ENCODE results near the gene ERFE.

The ERFE gene

GRCh38 chr2:238144262-238144661 is 14.5 kb upstream of the ERFE start:
- Histone ChIP-seq H3K27me3 (ENCODE audit: control insufficient read depth, insufficient read depth, low read length) (no peaks in the 10 kb centered on the region), H3K9me3 (ENCODE audit: control insufficient read depth, low read depth, low read length) (no peaks in the 10 kb centered on the region), H3K36me3 (ENCODE audit: control insufficient read depth, low read depth, low read length) (no peaks in the 10 kb centered on the region), H3K4me3 (ENCODE audit: low read length) (no peak overlapping the region), H3K27ac (ENCODE audit: low read length) (no peak overlapping the region), H3K9ac (ENCODE audit: low read length) (no peak overlapping the region), H3K4me1 (ENCODE audit: control insufficient read depth, low read depth, low read length) (no peaks in the 10 kb centered on the region)

DNA sequence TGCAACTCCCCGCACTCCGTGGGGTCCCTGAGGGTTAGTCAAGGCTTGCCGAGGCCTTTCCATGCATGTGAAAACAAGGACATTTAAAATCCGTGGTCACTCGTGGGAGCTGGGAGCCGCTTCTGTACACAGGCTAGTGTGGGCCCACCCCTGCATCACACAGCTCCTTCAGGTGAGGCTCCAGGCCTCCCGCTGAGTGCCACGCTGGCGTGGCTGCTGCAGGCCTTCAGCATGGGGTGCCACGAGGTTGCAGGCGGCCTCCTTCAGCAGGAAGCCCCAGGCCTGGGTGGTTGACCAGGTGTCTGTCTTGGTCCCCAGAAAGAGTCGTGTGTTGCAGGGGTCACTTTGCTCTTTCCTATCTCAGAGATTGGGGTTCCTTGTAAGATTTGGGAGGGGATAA is 13.7 kb upstream of the ERFE start:
- Histone ChIP-seq H3K36me3 (ENCODE audit: control insufficient read depth, low read depth, low read length) (no peaks in the 10 kb centered on the region), H3K4me1 (ENCODE audit: control insufficient read depth, low read depth, low read length) (no peaks in the 10 kb centered on the region), H3K27me3 (ENCODE audit: control insufficient read depth, insufficient read depth, low read length) (no peaks in the 10 kb centered on the region)

DNA sequence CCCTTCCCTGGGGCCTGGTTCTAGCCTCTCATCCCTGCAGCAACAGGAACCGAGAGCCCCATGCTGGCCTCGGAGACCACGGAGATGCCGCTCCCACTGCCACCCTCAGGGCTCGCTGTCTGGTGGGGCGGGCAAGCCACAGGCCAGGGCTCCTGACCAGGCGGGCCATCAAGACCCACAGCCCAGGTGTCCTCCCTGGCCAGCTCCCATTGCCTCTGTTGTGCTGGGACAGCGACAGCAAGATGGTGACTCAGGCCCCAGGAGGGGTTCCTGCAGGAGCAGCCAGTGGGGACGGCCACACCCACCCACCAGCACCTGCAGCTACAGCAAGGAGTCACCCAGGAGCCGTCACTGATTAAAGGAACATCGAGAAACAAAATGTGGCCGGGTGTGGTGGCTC is 12.9 kb upstream of the ERFE start:
- no peaks in the 10 kb centered on the region for H3K27me3 ChIP-seq (ENCODE audit: control insufficient read depth, insufficient read depth, low read length)
- no peak overlapping the region for H3K4me3 ChIP-seq (ENCODE audit: low read length)
- H3K9me3 ChIP-seq (ENCODE audit: control insufficient read depth, low read depth, low read length): no peaks in the 10 kb centered on the region
- H3K9ac ChIP-seq (ENCODE audit: low read length): no peak overlapping the region
- H3K27ac ChIP-seq (ENCODE audit: low read length): no peak overlapping the region
- H3K36me3 ChIP-seq (ENCODE audit: control insufficient read depth, low read depth, low read length): no peaks in the 10 kb centered on the region
- no peaks in the 10 kb centered on the region for H3K4me1 ChIP-seq (ENCODE audit: control insufficient read depth, low read depth, low read length)

More for the DNA sequence above, 13.7 kb upstream of the ERFE start:
- no peak overlapping the region for H3K4me3 ChIP-seq (ENCODE audit: low read length)
- no peak overlapping the region for H3K9ac ChIP-seq (ENCODE audit: low read length)
- no peaks in the 10 kb centered on the region for H3K9me3 ChIP-seq (ENCODE audit: control insufficient read depth, low read depth, low read length)
- no peak overlapping the region for H3K27ac ChIP-seq (ENCODE audit: low read length)

GRCh38 chr2:238146884-238147544 is 11.8 kb upstream of the ERFE start:
- H3K9ac ChIP-seq (ENCODE audit: low read length): no peak overlapping the region
- no peaks in the 10 kb centered on the region for H3K9me3 ChIP-seq (ENCODE audit: control insufficient read depth, low read depth, low read length)
- H3K27ac ChIP-seq (ENCODE audit: low read length): no peak overlapping the region
- H3K36me3 ChIP-seq (ENCODE audit: control insufficient read depth, low read depth, low read length): no peaks in the 10 kb centered on the region
- no peak overlapping the region for H3K4me3 ChIP-seq (ENCODE audit: low read length)
- H3K27me3 ChIP-seq (ENCODE audit: control insufficient read depth, insufficient read depth, low read length): no peaks in the 10 kb centered on the region
- no peaks in the 10 kb centered on the region for H3K4me1 ChIP-seq (ENCODE audit: control insufficient read depth, low read depth, low read length)

DNA sequence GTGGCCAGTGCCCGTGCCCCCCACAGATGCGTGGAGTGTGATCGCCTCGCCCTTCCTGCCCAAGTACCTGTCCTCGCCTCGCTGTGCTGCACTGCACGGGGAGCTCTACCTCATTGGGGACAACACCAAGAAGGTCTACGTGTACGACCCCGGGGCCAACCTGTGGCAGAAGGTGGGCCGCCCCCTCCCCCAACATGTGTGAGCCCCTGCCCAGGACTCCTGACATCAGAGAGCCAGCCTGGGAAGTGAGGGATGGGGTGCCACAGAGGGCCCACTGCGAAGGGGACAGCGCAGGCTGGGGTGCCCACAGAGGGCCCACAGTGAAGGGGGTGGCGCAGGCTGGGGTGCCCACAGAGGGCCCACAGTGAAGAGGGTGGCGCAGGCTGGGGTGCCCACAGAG is 9.8 kb upstream of the ERFE start:
- no peaks in the 10 kb centered on the region for H3K27me3 ChIP-seq (ENCODE audit: control insufficient read depth, insufficient read depth, low read length)

DNA sequence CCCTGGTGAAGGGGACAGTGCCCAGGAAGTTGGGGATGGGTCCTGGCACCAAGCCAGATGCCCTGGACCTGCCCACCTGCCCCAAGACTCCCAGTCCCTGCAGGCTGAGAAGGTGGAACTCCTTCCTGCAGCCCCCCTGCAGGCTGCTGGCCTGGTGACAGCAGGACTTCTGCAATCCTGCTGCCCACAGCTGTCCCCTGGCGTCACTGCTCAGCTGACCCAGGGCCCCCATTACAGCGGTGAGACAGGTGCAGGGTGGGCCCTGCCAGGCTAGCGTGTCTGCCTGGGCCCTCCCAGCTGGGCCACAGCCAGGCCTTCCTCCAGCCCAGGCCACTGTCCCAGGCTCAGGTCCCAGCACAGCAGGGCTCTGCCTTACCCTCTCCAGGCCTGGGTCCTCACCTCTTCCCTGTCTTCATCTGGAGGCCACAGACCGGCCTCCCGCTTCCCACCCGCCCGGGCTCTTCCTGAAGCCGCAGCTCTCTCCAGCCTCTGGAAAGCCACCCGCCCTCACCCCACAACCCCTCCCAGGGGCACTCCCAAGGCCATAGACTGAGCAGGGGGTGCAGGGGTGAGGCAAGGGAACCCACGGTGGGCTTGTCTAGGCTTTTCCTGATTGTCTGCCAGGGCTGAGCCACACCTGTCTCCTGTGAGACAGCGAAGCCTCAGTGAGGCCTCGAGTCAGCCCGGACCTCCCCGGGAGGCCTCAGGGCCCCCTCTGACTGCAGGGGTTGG is 8.8 kb upstream of the ERFE start:
- no peaks in the 10 kb centered on the region for H3K27me3 ChIP-seq (ENCODE audit: control insufficient read depth, insufficient read depth, low read length)
- H3K36me3 ChIP-seq (ENCODE audit: control insufficient read depth, low read depth, low read length): no peaks in the 10 kb centered on the region
- no peaks in the 10 kb centered on the region for H3K9me3 ChIP-seq (ENCODE audit: control insufficient read depth, low read depth, low read length)
- H3K9ac ChIP-seq (ENCODE audit: low read length): no peak overlapping the region
- H3K4me3 ChIP-seq (ENCODE audit: low read length): no peak overlapping the region
- no peak overlapping the region for H3K27ac ChIP-seq (ENCODE audit: low read length)
- H3K4me1 ChIP-seq (ENCODE audit: control insufficient read depth, low read depth, low read length): no peaks in the 10 kb centered on the region

More for the DNA sequence above, 9.8 kb upstream of the ERFE start:
- Histone ChIP-seq H3K27ac (ENCODE audit: low read length) (no peak overlapping the region), H3K4me1 (ENCODE audit: control insufficient read depth, low read depth, low read length) (no peaks in the 10 kb centered on the region), H3K9me3 (ENCODE audit: control insufficient read depth, low read depth, low read length) (no peaks in the 10 kb centered on the region), H3K36me3 (ENCODE audit: control insufficient read depth, low read depth, low read length) (no peaks in the 10 kb centered on the region), H3K9ac (ENCODE audit: low read length) (no peak overlapping the region), H3K4me3 (ENCODE audit: low read length) (no peak overlapping the region)

GRCh38 chr2:238150686-238151085 is 8.1 kb upstream of the ERFE start:
- Histone ChIP-seq H3K9me3 (ENCODE audit: control insufficient read depth, low read depth, low read length) (no peaks in the 10 kb centered on the region), H3K36me3 (ENCODE audit: control insufficient read depth, low read depth, low read length) (no peaks in the 10 kb centered on the region), H3K4me1 (ENCODE audit: control insufficient read depth, low read depth, low read length) (no peaks in the 10 kb centered on the region), H3K9ac (ENCODE audit: low read length) (no peak overlapping the region), H3K27ac (ENCODE audit: low read length) (no peak overlapping the region), H3K4me3 (ENCODE audit: low read length) (no peak overlapping the region), H3K27me3 (ENCODE audit: control insufficient read depth, insufficient read depth, low read length) (no peaks in the 10 kb centered on the region)

DNA sequence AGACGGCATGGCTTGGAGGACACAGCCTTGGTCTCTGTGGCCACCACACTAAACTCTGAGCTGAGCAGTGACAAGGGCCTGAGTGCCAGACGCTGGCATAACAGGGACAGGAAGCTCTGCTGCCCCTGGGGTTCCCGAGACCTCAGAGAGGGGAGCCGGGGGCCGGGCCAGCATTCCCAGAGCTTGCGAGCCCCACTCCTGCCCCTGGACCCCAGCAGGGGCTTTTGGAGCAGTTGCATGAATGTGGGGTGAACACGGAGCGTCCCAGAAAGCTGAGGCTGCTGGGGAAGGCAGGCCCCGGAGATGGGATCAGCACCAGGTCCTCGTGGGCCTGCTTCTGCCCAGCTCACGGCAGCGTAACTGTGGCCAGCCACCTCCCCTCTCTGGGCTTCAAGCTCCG is 7.6 kb upstream of the ERFE start:
- Histone ChIP-seq H3K4me1 (ENCODE audit: control insufficient read depth, low read depth, low read length) (no peaks in the 10 kb centered on the region), H3K27ac (ENCODE audit: low read length) (no peak overlapping the region), H3K4me3 (ENCODE audit: low read length) (no peak overlapping the region), H3K9me3 (ENCODE audit: control insufficient read depth, low read depth, low read length) (no peaks in the 10 kb centered on the region), H3K27me3 (ENCODE audit: control insufficient read depth, insufficient read depth, low read length) (no peaks in the 10 kb centered on the region), H3K9ac (ENCODE audit: low read length) (no peak overlapping the region), H3K36me3 (ENCODE audit: control insufficient read depth, low read depth, low read length) (no peaks in the 10 kb centered on the region)

DNA sequence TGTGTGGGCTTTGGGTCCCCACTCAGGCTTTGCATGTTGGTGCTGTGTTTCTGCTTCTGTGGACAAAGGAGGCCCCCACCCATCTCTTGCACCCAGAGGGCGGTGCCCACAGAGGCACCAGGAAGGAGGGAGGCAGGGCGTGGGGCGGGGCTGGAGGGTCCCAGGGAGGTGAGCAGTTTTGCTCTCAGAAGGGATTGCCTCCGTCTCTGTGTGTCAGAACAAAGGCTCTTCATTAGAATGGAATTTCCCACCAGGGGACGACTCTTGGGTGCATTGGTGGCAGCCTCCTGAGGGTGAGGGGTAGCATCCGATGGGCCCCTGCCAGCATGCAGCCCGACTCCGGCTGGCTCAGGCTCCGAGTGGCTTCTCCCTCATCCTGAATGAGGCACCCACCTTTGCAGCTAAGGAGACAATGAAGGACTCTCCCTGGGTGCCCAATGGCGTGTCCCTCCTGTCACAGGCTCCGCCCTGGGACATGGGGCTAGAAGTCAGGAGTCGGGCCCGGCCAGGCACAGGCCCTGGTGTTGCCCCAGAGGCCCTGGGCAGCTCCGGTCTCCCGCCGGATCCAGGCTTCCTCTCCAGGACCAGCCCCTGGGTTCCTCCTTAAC is 7.0 kb upstream of the ERFE start:
- Histone ChIP-seq H3K27ac (ENCODE audit: low read length) (no peak overlapping the region), H3K9ac (ENCODE audit: low read length) (no peak overlapping the region), H3K27me3 (ENCODE audit: control insufficient read depth, insufficient read depth, low read length) (no peaks in the 10 kb centered on the region), H3K4me1 (ENCODE audit: control insufficient read depth, low read depth, low read length) (no peaks in the 10 kb centered on the region), H3K36me3 (ENCODE audit: control insufficient read depth, low read depth, low read length) (no peaks in the 10 kb centered on the region), H3K9me3 (ENCODE audit: control insufficient read depth, low read depth, low read length) (no peaks in the 10 kb centered on the region), H3K4me3 (ENCODE audit: low read length) (no peak overlapping the region)

GRCh38 chr2:238152771-238153688 is 5.7 kb upstream of the ERFE start:
- H3K9me3 ChIP-seq (ENCODE audit: control insufficient read depth, low read depth, low read length): no peaks in the 10 kb centered on the region
- H3K4me1 ChIP-seq (ENCODE audit: control insufficient read depth, low read depth, low read length): no peaks in the 10 kb centered on the region
- H3K27ac ChIP-seq (ENCODE audit: low read length): no peak overlapping the region
- H3K27me3 ChIP-seq (ENCODE audit: control insufficient read depth, insufficient read depth, low read length): peaks cover 8% of the 10 kb centered on the region
- H3K36me3 ChIP-seq (ENCODE audit: control insufficient read depth, low read depth, low read length): no peaks in the 10 kb centered on the region
- H3K9ac ChIP-seq (ENCODE audit: low read length): no peak overlapping the region
- H3K4me3 ChIP-seq (ENCODE audit: low read length): no peak overlapping the region

GRCh38 chr2:238154570-238154969 is 4.2 kb upstream of the ERFE start:
- no peaks in the 10 kb centered on the region for H3K9me3 ChIP-seq (ENCODE audit: control insufficient read depth, low read depth, low read length)
- H3K36me3 ChIP-seq (ENCODE audit: control insufficient read depth, low read depth, low read length): no peaks in the 10 kb centered on the region
- no peak overlapping the region for H3K9ac ChIP-seq (ENCODE audit: low read length)
- no peak overlapping the region for H3K27ac ChIP-seq (ENCODE audit: low read length)
- H3K4me3 ChIP-seq (ENCODE audit: low read length): no peak overlapping the region
- no peaks in the 10 kb centered on the region for H3K4me1 ChIP-seq (ENCODE audit: control insufficient read depth, low read depth, low read length)
- peaks cover 18% of the 10 kb centered on the region for H3K27me3 ChIP-seq (ENCODE audit: control insufficient read depth, insufficient read depth, low read length)
